Activated CD8-positive, alpha-beta memory T cell treated with anti-CD3 and anti-CD28 coated beads for 1 hour (primary cell): Measurements from ENCODE around the gene KRT20.
"Not testable (repeated sequence)": the region's sequence is repeated elsewhere in the genome, so short reads cannot be mapped to it uniquely, and the experiment has no call there.

Experiments
- DNase-seq, 2 donors: peaks; one replicate each; pipeline ENCODE4 v3.0.0-alpha.2; 2020; ENCODE audit warnings: low read depth in 1 of 2; ENCODE audit errors: extremely low read depth in 1 of 2

The KRT20 gene

DNA sequence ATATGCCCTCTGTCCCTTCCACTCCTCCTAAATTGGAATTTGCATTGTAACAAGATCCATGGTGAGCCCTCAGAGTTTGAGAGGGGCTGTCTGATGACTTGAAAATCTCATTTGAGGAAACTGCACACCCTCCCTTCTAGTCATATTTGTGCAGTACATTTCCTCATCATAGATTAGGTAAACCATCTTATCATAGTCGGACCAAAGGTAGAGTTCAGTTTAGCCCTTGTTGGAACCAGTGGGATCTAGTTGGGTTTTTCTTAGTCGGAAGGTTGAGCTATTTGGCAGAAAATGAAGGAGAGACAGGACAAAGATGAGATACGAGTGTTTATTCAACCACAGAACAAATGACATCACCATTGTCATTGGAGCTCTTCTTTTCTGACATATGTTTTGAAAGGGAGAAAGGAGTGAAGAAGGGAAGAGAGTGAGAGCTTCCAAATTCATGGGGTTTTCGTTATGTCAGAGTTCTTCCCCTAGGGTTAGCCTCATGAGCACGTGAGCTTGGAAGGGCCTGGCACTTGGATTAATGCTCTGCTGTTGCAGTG lies 15.8 kb upstream of the KRT20 start:
- DNase-seq, result no peak

DNA sequence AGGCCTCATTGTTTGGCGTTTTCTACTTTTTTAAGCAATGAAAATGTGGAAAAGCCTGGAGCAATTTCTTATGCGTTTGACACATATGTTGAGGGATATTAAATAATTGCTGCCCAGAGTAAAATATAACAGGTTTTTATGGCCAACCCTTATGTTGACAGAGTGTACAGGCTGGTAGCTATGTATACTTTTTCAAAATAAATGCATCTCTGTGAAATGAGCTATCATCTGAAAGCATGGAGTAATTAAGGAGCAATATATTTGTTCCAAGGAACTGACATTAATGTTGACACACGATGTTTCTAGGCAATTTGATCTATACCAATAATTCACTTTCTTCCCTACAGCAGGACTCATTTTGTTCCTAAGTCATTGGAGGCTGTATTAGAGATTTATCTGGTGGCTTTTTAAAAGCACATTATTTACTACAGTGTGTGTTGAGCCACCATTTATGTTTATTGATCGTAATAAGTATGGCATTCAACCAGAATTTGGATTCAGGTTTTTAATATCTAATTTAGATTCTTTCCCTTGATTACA lies 11.9 kb upstream of the KRT20 start:
- DNase-seq, result no peak

DNA sequence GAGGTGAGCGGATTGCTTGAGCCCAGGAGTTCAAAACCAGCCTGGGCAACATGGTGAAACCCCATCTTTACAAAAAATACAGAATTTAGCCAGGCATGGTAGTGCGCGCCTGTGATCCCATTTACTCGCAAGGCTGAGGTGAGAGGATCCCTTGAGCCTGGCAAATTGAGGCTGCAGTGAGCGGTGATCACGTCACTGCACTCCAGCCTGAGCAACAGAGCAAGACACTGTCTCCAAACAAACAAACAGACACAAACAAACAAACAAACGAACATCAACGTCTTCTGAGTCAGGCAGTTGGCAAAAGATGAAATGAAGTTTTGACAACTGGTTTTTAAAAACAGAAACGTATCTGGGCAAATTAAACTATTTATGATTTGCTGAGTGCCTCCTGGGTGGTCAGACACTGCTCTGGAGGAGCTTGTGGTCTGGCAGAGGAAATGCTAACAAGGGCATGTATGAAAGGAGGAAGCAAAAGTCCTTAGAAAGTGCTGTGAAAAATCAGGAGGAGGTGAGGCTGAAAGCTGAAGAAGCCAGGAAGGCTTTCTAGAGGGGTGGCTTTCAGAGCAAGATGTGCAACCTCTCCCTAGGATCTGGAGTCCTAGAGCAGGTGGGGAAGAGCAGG lies 10.2 kb upstream of the KRT20 start:
- DNase-seq, result no peak

DNA sequence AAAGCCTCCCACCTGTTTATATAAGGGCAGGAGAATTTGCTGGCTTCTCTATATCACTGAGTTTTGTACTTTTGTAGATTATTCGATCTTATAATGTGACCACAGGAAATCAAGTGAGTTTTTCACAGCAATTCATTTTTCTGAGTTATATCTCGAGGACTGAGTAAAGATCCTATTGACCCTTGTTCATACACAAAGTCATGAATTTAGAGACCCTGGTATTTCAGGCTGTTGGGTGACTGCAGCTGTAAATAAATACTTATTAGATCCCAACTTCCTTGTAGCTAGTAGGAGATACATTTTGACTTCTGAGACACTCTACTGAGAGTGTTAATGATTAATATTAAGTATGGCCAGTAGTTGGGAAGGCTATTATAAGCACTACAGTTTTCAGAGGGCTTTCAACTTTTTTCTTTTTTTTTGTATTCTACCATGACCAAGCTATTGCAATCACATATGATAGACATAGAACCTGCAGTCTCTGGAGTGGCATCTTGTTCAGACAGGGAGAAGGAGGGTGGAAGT lies 3.2 kb upstream of the KRT20 start:
- no peak for DNase-seq

DNA sequence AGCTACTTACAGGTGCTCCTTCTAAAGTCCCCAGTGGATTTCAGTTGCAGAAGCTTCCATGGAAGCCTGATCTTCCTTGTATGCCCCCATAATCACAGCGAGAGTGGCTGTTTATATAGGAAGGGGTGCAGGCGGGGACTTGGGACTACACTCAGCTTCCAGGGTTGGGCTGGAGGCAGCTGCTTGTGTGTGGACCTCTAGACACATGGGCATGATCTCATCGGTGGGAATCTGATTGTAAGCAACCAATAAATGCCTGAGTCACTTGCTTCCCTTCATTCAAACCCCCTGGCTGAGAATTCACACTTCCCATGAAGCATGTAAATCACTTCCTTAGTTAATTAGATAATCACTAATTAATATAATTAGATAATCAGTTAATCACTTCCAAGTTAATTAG lies 1.0 kb upstream of the KRT20 start:
- DNase-seq, result no peak

DNA sequence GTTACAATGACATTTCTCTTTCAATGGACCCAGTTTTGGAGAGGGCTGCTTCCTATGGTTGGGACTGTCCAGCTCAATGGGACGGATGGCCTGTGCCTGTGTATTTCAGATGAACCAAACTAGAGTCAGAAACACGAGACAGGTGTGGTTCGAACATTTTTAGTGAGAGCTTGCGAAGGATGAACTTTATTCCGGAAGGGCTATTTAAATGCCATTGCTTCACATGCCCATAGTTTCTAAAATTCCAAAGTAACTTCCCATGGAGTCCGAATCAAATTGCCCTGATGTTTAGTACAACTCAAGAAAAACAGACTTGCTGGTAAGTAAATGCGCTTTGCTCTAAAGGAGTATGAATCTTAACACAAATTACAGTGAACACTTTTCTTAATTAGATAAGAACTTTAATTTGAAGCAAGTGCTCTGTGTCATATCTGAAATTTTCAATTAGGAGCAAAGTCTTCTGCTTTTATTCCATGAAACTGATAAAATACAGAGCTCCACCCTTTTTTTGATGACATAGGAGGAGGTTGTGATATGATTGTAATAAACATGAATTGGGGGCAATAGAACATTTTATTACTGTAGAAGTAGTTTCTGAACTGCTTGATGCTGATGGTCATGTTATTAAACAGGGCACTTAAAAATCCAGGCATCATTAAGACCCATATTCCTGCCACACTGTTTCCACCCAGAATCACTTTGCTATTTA lies 1.3 kb downstream of the KRT20 start:
- no peak for DNase-seq

DNA sequence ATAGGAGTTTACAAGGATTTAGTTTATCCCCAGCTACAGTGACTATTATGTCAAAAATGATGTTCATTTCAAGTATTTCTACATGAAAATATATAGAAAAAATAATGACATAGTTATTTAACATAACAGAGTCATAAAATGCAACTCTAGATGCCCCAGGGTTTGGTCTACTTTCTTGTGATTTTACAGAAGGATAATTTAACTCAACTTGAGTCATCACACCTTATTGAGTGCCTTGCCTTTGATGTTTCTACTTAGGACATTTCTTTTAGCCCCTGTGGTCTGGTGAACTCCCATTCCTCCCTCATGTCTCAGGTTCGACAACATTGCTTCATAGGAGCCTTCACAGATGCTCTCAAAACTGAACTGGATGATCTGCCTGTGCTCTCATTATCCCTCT lies 2.0 kb downstream of the KRT20 start:
- no peak for DNase-seq

DNA sequence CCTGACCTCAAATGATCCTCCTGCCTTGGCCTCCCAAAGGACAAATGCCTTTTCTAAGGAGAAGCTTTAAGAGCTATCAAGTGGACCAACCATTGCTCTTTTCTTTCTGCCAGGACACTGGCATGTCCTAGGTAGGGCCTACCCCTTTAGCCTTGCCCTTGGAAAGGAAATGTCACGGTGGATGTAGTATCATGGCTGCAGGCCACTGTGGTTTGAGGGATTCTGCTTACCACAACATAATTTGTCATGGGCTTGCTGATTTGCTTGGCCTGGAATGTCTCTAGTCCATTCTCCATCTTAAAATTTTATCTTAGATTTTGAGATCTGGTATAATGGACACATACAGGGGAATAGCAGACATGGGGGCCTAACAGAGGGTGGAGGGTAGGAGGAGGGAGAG lies 6.0 kb downstream of the KRT20 start:
- no peak for DNase-seq

DNA sequence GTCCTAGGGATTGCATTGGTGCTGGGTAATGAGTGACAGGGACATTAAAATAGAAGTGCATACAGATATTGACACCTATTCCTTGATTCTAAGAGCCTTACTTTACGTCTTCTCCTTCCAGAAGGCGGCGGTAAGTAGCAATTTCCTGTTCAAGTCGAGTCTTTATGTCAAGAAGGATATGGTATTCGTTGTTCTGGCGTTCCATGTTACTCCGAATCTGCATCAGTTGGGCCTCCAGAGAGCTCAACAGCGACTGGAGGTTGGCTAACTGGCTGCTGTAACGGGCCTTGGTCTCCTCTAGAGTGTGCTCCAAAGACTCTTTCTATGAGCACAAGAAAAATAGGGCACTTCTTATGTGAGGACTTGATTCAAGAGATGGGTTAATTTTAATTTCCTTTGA lies 7.0 kb downstream of the KRT20 start:
- no peak for DNase-seq

DNA sequence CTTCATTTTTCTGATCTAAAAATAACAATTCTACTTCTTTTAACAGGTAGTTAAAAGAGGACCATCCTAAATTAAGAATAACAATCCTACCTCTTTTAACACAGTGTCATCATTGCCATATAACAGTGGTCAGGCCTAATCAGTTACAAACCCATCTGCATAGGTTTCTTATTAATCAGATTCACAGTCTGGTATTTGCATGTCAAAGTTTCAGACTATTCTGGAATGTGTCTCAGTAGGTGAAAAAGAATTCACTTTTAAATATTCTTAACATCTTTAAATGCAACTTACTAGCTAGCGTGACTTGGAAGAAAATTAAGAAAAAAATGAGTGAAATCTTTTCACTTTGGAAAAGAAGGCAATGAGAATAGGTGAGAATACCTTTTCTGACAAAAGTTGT lies 11.2 kb downstream of the KRT20 start:
- no peak for DNase-seq

DNA sequence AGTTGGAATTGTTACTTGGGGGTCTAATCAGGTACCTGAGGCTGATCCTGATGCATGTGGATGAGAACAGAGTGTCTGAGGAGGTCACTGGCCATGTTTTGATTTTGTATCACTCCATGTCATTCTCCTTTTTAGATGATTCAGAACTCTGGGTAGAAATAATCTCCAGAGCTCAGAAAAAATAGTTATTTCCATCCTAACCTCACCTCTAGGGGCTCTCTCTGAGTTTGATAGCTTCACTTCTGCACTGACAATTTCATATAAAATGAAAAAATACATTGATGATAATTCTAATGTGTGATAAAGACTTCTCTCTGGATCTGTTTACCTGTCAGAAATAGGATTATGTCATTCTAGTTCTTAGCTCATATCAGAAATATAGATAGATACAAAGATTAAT lies 11.8 kb downstream of the KRT20 start:
- no peak for DNase-seq

DNA sequence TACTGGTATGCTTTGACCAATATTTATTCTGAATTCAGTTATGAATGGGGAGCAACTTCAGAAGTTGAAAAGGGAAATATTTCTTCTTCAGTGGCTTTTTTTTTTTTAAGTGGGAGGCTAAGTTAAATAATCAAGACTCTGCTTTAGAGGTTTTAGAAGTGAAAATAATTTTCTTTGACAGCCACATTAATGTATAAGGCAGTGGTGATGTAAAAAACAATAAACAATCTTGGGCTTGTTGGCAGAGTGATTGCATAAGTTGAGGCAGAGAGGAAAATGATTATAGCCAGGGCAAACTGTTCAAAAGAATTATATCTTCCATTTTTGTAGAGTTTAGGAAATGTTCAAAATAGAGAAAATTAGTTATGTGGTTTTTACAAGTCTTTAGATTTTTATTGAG lies 12.6 kb downstream of the KRT20 start:
- no peak for DNase-seq

DNA sequence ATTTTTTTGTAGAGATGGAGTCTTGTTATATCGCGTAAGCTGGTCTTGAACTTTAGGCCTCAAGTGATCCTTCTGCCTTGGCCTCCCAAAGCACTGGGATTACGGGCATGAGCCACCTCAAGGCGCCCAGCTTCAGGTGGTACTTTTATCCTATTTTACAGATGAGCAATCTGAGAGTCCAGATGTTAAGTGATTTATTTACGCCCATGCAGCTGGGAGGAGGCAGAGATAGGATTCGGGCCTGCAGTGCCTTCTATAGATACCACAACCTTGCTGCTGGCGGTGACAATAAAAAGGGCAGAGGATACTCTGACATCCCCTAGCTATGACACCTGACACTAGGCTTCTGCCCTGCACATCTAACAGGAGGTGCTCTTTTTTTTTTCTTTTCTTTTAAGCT lies 13.7 kb downstream of the KRT20 start:
- no peak for DNase-seq

DNA sequence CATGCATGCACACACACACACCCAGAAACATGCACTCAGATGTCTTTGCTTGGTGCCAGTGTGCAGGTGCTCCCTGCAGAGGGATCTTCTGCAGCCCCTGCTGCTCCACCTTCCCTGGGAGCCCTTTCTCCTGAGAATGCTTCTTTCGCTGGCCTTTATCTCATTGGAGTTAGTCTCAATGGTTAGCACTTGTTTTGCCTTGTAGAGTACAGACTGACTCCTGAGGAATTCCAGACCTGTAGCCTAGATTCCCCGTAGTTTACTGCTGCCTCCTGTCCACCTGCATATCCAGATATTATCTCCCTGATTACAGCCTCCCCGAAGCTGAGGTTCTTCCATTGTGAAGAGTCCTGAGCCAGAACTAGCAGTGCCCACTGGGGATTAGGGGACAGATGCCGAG lies 14.9 kb downstream of the KRT20 start:
- no peak for DNase-seq

DNA sequence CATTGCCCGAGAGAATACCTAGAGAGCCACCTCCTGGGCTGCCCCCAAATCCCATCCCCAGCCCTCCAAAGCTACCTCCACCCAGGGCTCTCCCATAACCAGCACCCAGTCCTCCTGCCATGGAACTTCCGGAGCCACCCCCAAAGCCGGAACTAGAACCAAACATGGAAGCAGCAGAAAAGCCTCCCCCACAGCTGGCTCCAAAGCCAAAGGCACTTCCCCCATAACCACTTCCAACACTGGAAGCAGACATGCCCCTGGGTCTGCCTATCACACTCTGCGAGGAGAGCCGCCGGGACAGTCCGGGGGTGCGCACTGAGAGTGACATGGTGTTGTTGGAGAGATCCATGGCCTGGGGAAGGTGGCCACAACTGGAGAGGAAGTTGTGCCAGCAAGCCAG lies 18.2 kb downstream of the KRT20 start, which contains the start of gene KRT12:
TSS of gene KRT12 (minus strand) at position 386 of the 400 bp plus-strand sequence. CDS start at position 349, 37 bp downstream.
- no peak for DNase-seq

DNA sequence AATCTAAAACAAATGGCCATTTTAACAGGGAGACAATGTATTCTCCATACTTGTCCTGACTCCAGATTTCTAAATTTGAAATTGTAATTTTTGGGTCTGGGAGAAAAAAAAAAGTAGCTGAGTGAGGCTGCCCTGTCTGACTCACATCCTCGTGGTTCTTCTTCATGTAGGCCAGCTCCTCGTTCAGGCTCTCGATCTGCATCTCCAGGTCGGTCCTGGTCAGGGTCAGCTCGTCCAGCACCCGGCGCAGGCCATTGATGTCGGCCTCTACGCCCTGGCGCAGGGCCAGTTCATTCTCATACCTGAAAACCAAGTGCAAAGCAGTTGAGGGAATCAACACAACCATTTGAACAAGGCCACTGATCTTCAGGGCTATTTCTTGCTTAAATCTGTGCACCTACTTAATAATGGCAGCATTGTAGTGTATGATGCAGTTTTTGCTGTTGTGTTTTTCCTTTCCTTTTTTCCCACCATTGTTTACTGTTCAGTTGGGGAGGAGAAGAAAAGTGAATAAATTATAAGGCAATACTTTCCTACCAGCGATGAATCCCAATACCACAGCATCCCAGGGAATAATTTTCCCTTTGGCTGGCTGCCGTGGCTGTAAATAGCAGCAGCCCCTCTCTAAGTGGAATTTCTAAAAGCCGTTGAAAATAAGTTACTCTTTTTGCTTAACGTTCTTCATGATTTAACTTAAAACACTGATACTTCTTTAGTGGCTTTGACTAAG lies 20.2 kb downstream of the KRT20 start:
- DNase-seq, result no peak

DNA sequence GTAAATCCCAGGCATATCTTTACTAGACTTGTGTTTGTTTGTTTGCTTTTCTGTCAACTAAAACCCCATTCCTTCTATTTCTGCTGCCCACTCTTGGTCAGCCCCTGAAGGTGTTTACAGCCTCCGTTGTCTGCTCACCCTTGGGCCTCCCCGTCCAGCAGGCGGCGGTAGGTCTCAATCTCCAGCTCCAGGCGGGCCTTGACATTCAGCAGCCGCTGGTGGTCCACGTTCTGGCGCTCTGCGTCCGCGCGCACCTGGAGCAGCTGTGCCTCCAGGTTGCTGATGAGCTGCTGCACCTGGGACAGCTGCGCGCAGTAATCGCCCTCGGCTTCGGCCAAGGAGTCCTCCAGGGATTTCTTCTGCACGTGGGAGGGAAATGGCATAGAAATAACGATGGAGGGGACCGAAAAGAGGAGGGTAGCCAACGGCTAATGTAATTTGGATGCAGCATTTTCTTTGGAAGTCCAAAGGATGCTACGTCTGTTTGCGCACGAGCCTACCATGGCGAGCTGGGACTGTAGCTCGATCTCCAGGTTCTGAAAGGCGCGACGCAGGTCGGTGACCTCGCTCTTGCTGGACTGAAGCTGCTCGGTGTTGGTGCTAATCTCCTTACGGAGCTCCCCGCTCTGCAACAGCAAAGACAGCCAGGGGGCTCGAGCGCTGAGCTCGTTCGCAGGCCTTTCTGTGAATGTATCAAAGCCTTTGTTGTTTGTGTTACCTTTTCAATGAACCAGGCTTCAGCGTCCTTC lies 21.9 kb downstream of the KRT20 start:
- DNase-seq, result no peak

DNA sequence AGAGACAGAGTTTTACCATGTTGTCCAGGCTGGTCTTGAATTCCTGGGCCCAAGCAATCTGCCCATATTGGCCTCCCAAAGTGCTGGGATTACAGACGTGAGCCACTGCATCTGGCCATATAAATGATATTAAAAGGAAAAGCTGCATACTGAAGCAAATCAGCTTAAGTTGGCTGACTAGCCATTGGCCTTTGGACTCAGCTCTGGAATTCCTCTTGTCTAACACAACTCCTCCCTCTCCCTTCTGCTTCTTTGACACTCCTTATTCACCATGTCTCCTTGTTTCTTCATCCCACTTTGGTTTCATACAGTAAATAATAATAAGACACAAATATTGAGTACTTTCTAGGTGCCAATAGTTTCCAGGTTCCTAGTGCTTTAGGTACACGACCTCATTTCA lies 25.5 kb downstream of the KRT20 start:
- no peak for DNase-seq

DNA sequence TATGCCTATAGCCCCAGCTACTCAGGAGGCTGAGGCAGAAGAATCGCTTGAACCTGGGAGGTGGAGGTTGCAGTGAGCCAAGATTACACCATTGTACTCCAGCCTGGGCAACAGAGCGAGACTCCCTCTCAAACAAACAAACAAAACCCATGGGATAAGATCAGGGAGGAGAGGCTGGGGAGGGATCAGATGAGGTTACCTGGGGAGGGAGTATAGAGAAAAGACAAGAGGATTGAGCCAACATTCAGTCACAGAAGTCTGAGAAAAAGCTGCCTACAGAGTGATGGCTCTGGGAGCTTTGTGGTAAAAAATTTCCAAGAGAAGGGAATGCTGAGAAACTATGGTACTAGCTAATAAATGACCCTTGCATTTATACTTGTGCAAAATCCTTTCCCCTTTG lies 26.4 kb downstream of the KRT20 start:
- DNase-seq, result not testable (repeated sequence)

DNA sequence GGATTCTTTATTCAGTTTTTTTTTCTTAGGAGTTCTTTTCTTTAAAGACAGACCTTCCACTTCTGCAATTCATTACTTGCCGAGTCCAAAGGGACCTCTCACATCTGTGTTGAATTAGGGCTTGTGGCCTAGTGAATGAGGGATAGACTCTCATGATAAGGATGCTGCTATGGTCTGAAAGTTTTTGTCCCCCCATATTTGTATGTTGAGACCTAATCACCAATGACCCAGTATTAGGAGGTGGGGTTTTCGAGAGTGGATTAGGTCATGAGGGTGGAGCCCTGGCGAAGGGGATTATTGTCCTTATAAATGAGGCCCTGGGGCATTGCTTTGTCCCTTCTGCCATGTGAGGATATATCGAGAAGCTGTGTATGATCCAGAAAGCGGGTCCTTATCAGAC lies 27.5 kb downstream of the KRT20 start:
- no peak for DNase-seq
